ENCODE measurements around the gene FKBP5. TPM values are rescaled to one million over a fixed set of nuclear protein-coding genes. Genes with fewer than 3 reads are reported as not detected.

Gene FKBP5
- total RNA-seq, 1 experiment from 2014 or later, result 33.9 TPM

DNA sequence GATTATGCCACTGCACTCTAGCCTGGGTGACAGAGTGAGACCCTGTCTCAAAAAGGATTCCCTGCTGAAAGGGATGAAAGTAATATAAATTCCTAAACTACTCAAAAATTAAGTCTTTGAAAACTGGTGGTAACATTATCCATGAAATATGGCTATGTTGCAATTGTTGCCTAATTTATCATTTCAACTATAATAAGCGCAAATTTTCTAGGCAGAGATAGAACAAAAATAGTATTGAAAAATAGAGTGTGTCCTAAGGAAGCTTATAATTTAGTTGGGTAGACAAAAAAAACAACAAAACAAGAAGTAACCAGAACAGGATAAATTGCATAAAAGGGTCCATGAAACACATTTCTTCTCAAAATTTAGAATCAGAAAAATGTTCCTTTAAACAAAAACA is 68.0 kb downstream of the FKBP5 start:
- no peak overlapping the region for H3K23ac ChIP-seq (ENCODE audit: insufficient read length, low read depth, low read length)
- H3K36me3 Mint-ChIP-seq (ENCODE audit: insufficient read depth in 1 of 3, low read depth in 3 of 3), result peaks cover 4 to 20% (median 10%) of the 10 kb centered on the region in 3 experiments; a peak in 5 of 7 replicates
- no peak overlapping the region for H3K9ac ChIP-seq (ENCODE audit: extremely low read depth, insufficient read length, low read length)

More for the DNA sequence above, 68.0 kb downstream of the FKBP5 start:
- H3K27me3 ChIP-seq (ENCODE audit: insufficient read depth, low read length), result no peaks in the 10 kb centered on the region
- H3K79me2 ChIP-seq (ENCODE audit: insufficient read depth, low read length), result no peaks in the 10 kb centered on the region
- no peaks in the 10 kb centered on the region for H3K4me1 Mint-ChIP-seq
- no peaks in the 10 kb centered on the region for H3K79me1 ChIP-seq (ENCODE audit: insufficient read depth, low read depth, low read length, poor library complexity, severe bottlenecking)
- no peak overlapping the region for H3K56ac ChIP-seq (ENCODE audit: insufficient read length, low read depth, low read length)
- no peak overlapping the region for H2BK20ac ChIP-seq (ENCODE audit: low read depth, low read length, poor library complexity, severe bottlenecking)
- no peak overlapping the region for H3K27ac Mint-ChIP-seq
- H2AK5ac ChIP-seq (ENCODE audit: insufficient read length, low read length), result no peak overlapping the region
- no peak overlapping the region for H2BK15ac ChIP-seq (ENCODE audit: low read depth, low read length)
- H4K8ac ChIP-seq (replicated peaks; ENCODE audit: insufficient read length, low read depth, low read length), result no peak overlapping the region
- H3K14ac ChIP-seq (ENCODE audit: insufficient read depth, low read length), result no peak overlapping the region
- no peak overlapping the region for H4K91ac ChIP-seq (ENCODE audit: insufficient read length, low read depth, low read length)
- no peak for DNase-seq
- no peaks in the 10 kb centered on the region for H3K23me2 ChIP-seq (ENCODE audit: insufficient read length, low read depth, low read length, poor library complexity, severe bottlenecking)
- H2AFZ ChIP-seq (ENCODE audit: low read length), result no peak overlapping the region
- H3K27me3 Mint-ChIP-seq (ENCODE audit: low read depth), result no peaks in the 10 kb centered on the region
- no peak overlapping the region for H3T11ph ChIP-seq (ENCODE audit: low read length)
- no peaks in the 10 kb centered on the region for H3K4me1 ChIP-seq (ENCODE audit: insufficient read depth, low read length)
- no peak overlapping the region for H3K4ac ChIP-seq (ENCODE audit: low read depth, low read length)
- H2BK12ac ChIP-seq (ENCODE audit: insufficient read length, low read depth, low read length), result no peak overlapping the region
- no peaks in the 10 kb centered on the region for H3K9me3 ChIP-seq (ENCODE audit: control insufficient read depth, low read depth, low read length)
- no peak overlapping the region for H2BK5ac ChIP-seq (ENCODE audit: insufficient read length, low read length)
- no peak overlapping the region for H3K4me2 ChIP-seq (ENCODE audit: insufficient read depth, insufficient read length, low read length)
- no peak overlapping the region for H3K18ac ChIP-seq (ENCODE audit: insufficient read length, low read depth, low read length)
- H3K9me3 Mint-ChIP-seq, result no peaks in the 10 kb centered on the region
- TF ChIP-seq, protein P1, sequence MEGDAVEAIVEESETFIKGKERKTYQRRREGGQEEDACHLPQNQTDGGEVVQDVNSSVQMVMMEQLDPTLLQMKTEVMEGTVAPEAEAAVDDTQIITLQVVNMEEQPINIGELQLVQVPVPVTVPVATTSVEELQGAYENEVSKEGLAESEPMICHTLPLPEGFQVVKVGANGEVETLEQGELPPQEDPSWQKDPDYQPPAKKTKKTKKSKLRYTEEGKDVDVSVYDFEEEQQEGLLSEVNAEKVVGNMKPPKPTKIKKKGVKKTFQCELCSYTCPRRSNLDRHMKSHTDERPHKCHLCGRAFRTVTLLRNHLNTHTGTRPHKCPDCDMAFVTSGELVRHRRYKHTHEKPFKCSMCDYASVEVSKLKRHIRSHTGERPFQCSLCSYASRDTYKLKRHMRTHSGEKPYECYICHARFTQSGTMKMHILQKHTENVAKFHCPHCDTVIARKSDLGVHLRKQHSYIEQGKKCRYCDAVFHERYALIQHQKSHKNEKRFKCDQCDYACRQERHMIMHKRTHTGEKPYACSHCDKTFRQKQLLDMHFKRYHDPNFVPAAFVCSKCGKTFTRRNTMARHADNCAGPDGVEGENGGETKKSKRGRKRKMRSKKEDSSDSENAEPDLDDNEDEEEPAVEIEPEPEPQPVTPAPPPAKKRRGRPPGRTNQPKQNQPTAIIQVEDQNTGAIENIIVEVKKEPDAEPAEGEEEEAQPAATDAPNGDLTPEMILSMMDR (conservative IDR thresholded peaks at IDR 0.05), result no peak
- H2BK120ac ChIP-seq (ENCODE audit: low read depth, low read length, poor library complexity, severe bottlenecking), result no peak overlapping the region
- H3K4me3 Mint-ChIP-seq, result no peak overlapping the region
- no peak overlapping the region for H4K5ac ChIP-seq (ENCODE audit: insufficient read length, low read depth, low read length)
- H4K20me1 ChIP-seq (ENCODE audit: control insufficient read depth, insufficient read depth, insufficient read length), result no peaks in the 10 kb centered on the region
- no peak overlapping the region for H3K27ac ChIP-seq (ENCODE audit: insufficient read length, low read depth, low read length)
- no CpG with 5 or more reads among the region's 1 CpG for WGBS (ENCODE audit: extremely low coverage, insufficient read length, low lambda C conversion rate)
